BLaER1 treated with 17β-estradiol and CSF1 and Interleukin-3, amounts not matched to agents 10 nM and 100 nM (cell line): ENCODE measurements around the gene PCED1B.
A peak's percentile ranks its signal among the peaks of the same experiment; 100 is the strongest.

ENCODE experiments used
- H3K27ac ChIP-seq, 11 experiments: shearing (Covaris generic); formaldehyde crosslinking; 2 replicates each; pipeline ENCODE4 v1.8.1; 2022
- H3K27me3 ChIP-seq, 11 experiments: shearing (Covaris generic); formaldehyde crosslinking; 2 replicates each; pipeline ENCODE4 v1.8.1; 2022
- H3K36me3 ChIP-seq, 11 experiments: shearing (Covaris generic); formaldehyde crosslinking; 2 replicates each; pipeline ENCODE4 v1.8.1; 2022
- H3K4me1 ChIP-seq, 10 experiments: shearing (Covaris generic); formaldehyde crosslinking; 2 replicates each; pipeline ENCODE4 v1.8.1; 2022
- H3K4me2 ChIP-seq, 11 experiments: shearing (Covaris generic); formaldehyde crosslinking; 2 replicates each; pipeline ENCODE4 v1.8.1; 2022
- H3K4me3 ChIP-seq, 10 experiments: shearing (Covaris generic); formaldehyde crosslinking; 2 replicates each; pipeline ENCODE4 v1.8.1; 2022
- H3K9ac ChIP-seq, 11 experiments: shearing (Covaris generic); formaldehyde crosslinking; 2 replicates each; pipeline ENCODE4 v1.8.1; 2022
- H3K9me3 ChIP-seq, 11 experiments: shearing (Covaris generic); formaldehyde crosslinking; replicated peaks in 1 of 11; 2 replicates each; pipeline ENCODE4 v1.8.1; 2022
- H4K20me1 ChIP-seq, 11 experiments: shearing (Covaris generic); formaldehyde crosslinking; 2 replicates each; pipeline ENCODE4 v1.8.1; 2022
- Cebpa-rat ChIP-seq, 11 experiments: shearing (Covaris generic); IDR thresholded peaks; 2 replicates each; pipeline ENCODE4 v1.8.1; 2022

PCED1B gene

DNA sequence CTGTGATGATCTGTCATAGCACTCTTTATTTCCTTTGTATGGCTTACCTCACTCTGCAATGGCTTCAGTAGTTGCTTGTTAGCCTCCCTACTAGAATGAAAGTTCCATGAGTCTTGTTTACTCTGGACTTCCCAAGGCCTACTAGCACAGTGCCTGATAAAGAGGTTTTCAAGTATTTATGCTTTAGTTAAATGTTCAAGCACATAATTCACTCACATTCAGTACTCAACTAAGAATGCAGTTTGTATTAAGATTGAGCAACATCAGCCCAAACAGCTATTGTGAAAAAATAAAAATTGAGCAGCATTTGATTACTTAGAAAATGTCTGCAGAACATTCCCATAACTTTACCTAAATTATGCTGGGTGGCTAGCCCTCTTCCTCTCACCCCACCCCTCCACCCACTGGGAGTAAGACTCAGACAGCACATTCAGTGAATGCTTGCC lies 159.3 kb downstream of the PCED1B start:
- Histone ChIP-seq H3K9me3 (peaks cover 18 to 31% (median 22%) of the 10 kb centered on the region in 11 experiments), H3K4me2 (peak overlapping the region in 1 of 11 experiments; percentile 32; a peak in 2 of 22 replicates), H3K4me1 (peaks cover 0 to 37% (median 19%) of the 10 kb centered on the region in 10 experiments; a peak in 16 of 20 replicates), H3K4me3 (no peak overlapping the region), H3K9ac (no peak overlapping the region), H3K36me3 (peaks cover 0 to 30% (median 17%) of the 10 kb centered on the region in 11 experiments; a peak in 14 of 22 replicates), H3K27ac (no peak overlapping the region), H3K27me3 (no peaks in the 10 kb centered on the region), H4K20me1 (peaks cover 0 to 4% (median 0%) of the 10 kb centered on the region in 11 experiments; a peak in 1 of 22 replicates)
- no peak for TF ChIP-seq Cebpa-rat (IDR thresholded peaks at IDR 0.05)

DNA sequence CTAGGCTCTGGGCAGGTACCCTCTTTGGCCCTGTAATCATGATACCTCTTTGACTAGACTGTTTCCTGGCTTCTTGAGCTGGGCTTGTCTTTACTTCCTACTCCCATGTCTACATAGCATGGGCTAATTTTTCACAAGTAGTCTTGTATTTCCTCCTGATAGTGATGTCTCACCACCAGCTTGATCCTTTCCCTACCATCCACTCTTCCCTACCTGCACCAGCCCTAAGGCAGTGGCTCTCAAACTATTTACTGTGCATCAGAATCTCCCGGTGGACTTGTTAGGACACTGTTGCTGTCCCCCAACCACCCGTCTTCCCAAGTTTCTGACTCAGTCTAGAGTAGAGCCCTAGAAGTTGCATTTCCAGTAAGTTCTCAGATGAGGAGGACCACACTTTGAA lies 163.0 kb downstream of the PCED1B start:
- peaks cover 0 to 13% (median 10%) of the 10 kb centered on the region in 10 experiments; a peak in 15 of 20 replicates for H3K4me1 ChIP-seq
- no peak overlapping the region for H3K27ac ChIP-seq
- H3K27me3 ChIP-seq = no peaks in the 10 kb centered on the region
- no peak overlapping the region for H3K9ac ChIP-seq
- TF ChIP-seq Cebpa-rat (IDR thresholded peaks at IDR 0.05) = no peak
- H3K9me3 ChIP-seq = 0 out of 22 replicates have a peak, but pooled peaks cover 0 to 3% (median 0%) of the 10 kb centered on the region in 11 experiments
- H3K4me2 ChIP-seq = no peak overlapping the region
- H3K36me3 ChIP-seq = no peaks in the 10 kb centered on the region
- H4K20me1 ChIP-seq = no peaks in the 10 kb centered on the region
- H3K4me3 ChIP-seq = no peak overlapping the region

GRCh38 chr12:47244835-47245234 lies 165.4 kb downstream of the PCED1B start:
- Histone ChIP-seq H3K27ac (no peak overlapping the region), H3K4me2 (no peak overlapping the region), H3K4me1 (no peaks in the 10 kb centered on the region; a peak in 1 of 20 replicates), H3K9ac (no peak overlapping the region), H3K9me3 (peaks cover 0 to 3% (median 0%) of the 10 kb centered on the region in 11 experiments; a peak in 2 of 22 replicates), H4K20me1 (no peaks in the 10 kb centered on the region), H3K4me3 (no peak overlapping the region), H3K27me3 (no peaks in the 10 kb centered on the region), H3K36me3 (peaks cover 0 to 8% (median 0%) of the 10 kb centered on the region in 11 experiments; a peak in 2 of 22 replicates)
- no peak for TF ChIP-seq Cebpa-rat (IDR thresholded peaks at IDR 0.05)

GRCh38 chr12:47245623-47246022 lies 166.2 kb downstream of the PCED1B start:
- peaks cover 0 to 3% (median 0%) of the 10 kb centered on the region in 10 experiments; a peak in 2 of 20 replicates for H3K4me1 ChIP-seq
- no peak overlapping the region for H3K9ac ChIP-seq
- no peak overlapping the region for H3K4me2 ChIP-seq

DNA sequence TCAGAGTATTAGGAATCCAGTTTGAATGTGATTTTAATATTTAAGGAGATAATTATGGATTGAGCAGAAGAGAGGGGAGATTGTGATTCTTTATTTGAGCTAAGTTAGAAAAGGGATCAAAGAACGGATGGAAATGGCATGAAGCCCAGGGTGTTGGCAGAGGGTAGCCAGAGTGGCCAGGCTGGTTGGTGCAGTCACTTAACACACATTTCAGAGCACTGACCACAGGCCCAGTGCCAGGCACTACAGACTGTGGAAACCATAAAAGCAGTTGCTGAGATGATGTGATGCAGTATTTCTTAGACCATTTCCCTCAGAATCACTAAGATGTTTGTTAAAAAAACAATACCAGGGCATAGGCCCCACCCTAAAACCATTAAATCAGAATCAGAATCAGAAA lies 168.0 kb downstream of the PCED1B start:
- Histone ChIP-seq H3K9ac (no peak overlapping the region), H3K9me3 (peaks cover 8 to 27% (median 15%) of the 10 kb centered on the region in 11 experiments; a peak in 19 of 22 replicates), H3K4me2 (no peak overlapping the region), H3K36me3 (peaks cover 0 to 12% (median 0%) of the 10 kb centered on the region in 11 experiments; a peak in 2 of 22 replicates), H3K27ac (no peak overlapping the region), H3K4me3 (no peak overlapping the region), H4K20me1 (no peaks in the 10 kb centered on the region), H3K27me3 (no peaks in the 10 kb centered on the region), H3K4me1 (peaks cover 0 to 3% (median 0%) of the 10 kb centered on the region in 10 experiments; a peak in 2 of 20 replicates)
- TF ChIP-seq Cebpa-rat (IDR thresholded peaks at IDR 0.05) = no peak

More at GRCh38 chr12:47245623-47246022, 166.2 kb downstream of the PCED1B start:
- Histone ChIP-seq H3K4me3 (no peak overlapping the region), H3K9me3 (peaks cover 0 to 11% (median 0%) of the 10 kb centered on the region in 11 experiments; a peak in 3 of 22 replicates), H4K20me1 (no peaks in the 10 kb centered on the region), H3K27ac (no peak overlapping the region), H3K27me3 (no peaks in the 10 kb centered on the region), H3K36me3 (peaks cover 0 to 12% (median 0%) of the 10 kb centered on the region in 11 experiments; a peak in 2 of 22 replicates)
- TF ChIP-seq Cebpa-rat (IDR thresholded peaks at IDR 0.05) = no peak

- Histone ChIP-seq H3K9ac (no peak overlapping the region), H3K27ac (no peak overlapping the region), H3K36me3 (peaks cover 0 to 12% (median 0%) of the 10 kb centered on the region in 11 experiments; a peak in 2 of 22 replicates), H3K4me3 (no peak overlapping the region), H3K4me2 (no peak overlapping the region), H3K27me3 (no peaks in the 10 kb centered on the region), H3K9me3 (peaks cover 10 to 38% (median 20%) of the 10 kb centered on the region in 11 experiments; a peak in 20 of 22 replicates), H3K4me1 (peaks cover 0 to 3% (median 0%) of the 10 kb centered on the region in 10 experiments; a peak in 2 of 20 replicates), H4K20me1 (no peaks in the 10 kb centered on the region)
- TF ChIP-seq Cebpa-rat (IDR thresholded peaks at IDR 0.05) = no peak
Observed at GRCh38 chr12:47249082-47249481, 169.7 kb downstream of the PCED1B start.

DNA sequence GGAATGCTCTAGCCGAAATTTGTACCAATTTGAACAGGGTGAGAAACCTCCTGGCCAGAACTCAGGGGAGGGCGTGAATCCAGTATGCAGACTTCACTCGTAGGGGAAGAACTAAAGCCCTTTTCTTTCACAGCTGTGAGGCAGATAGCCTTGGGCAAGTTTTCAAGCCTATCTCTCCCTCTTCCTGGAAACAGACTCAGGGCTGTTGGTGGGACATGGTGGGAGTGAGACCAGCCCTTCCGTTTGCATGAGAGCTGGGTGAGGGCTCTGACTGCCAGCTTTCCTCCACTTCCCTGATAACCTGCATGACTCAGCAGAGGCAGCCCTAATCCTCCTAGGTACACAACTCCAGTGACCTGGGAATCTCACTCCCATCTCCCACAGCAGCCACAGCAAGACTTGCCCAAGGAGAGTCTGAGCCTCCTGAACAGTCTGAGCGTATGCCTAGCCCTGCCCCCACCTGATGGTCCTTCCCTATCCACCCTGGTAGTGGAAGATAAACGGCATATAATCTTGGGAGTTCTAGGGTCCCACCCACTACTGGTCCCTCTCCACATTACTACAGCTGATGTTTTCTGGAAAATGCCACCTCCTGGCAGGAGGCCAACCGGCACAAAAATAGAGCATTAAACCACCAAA lies 170.4 kb downstream of the PCED1B start:
- Histone ChIP-seq H3K36me3 (peaks cover 0 to 12% (median 0%) of the 10 kb centered on the region in 11 experiments; a peak in 2 of 22 replicates), H3K4me3 (no peak overlapping the region), H3K27me3 (no peaks in the 10 kb centered on the region), H3K9me3 (peaks cover 10 to 38% (median 20%) of the 10 kb centered on the region in 11 experiments; a peak in 20 of 22 replicates), H3K4me1 (peaks cover 0 to 3% (median 0%) of the 10 kb centered on the region in 10 experiments; a peak in 2 of 20 replicates), H3K27ac (no peak overlapping the region), H3K4me2 (0 out of 22 replicates have a peak overlapping the region, but pooled peaks of 1 of the 11 experiments have one; percentile 6), H3K9ac (no peak overlapping the region), H4K20me1 (no peaks in the 10 kb centered on the region)
- no peak for TF ChIP-seq Cebpa-rat (IDR thresholded peaks at IDR 0.05)

GRCh38 chr12:47251919-47252318 lies 172.5 kb downstream of the PCED1B start:
- H3K9me3 ChIP-seq = peaks cover 10 to 38% (median 20%) of the 10 kb centered on the region in 11 experiments; a peak in 20 of 22 replicates
- no peaks in the 10 kb centered on the region for H3K27me3 ChIP-seq
- no peak overlapping the region for H3K4me3 ChIP-seq
- H3K4me1 ChIP-seq = peaks cover 0 to 3% (median 0%) of the 10 kb centered on the region in 10 experiments; a peak in 2 of 20 replicates
- no peak for TF ChIP-seq Cebpa-rat (IDR thresholded peaks at IDR 0.05)
- no peak overlapping the region for H3K4me2 ChIP-seq
- peaks cover 0 to 12% (median 0%) of the 10 kb centered on the region in 11 experiments; a peak in 2 of 22 replicates for H3K36me3 ChIP-seq
- no peak overlapping the region for H3K9ac ChIP-seq
- H4K20me1 ChIP-seq = no peaks in the 10 kb centered on the region
- H3K27ac ChIP-seq = no peak overlapping the region

DNA sequence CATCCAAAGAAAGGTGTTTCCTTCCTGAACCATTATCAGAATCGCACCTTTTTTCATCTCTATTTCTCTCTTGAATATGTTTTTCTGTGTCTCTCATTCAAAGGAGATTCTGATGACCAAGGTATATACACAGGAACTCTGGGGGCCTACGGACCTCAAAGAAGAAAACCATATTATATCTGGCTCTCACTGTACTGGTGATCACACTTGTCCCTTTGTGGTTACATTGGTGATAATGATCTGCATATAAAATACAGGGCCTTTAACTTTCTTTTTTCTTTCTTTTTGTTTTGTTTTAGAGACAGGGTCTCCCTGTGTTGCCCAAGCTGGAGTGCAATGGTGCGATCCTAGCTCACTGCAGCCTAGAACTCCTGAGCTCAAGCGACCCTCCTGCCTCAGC lies 185.5 kb downstream of the PCED1B start:
- no peak for TF ChIP-seq Cebpa-rat (IDR thresholded peaks at IDR 0.05)
- no peaks in the 10 kb centered on the region for H3K36me3 ChIP-seq
- peaks cover 0 to 24% (median 7%) of the 10 kb centered on the region in 10 experiments; a peak in 10 of 20 replicates for H3K4me1 ChIP-seq
- H3K4me3 ChIP-seq = no peak overlapping the region
- H3K9ac ChIP-seq = no peak overlapping the region
- no peaks in the 10 kb centered on the region for H4K20me1 ChIP-seq
- no peak overlapping the region for H3K27ac ChIP-seq
- H3K27me3 ChIP-seq = no peaks in the 10 kb centered on the region
- H3K9me3 ChIP-seq = peaks cover 6 to 21% (median 14%) of the 10 kb centered on the region in 11 experiments; a peak in 16 of 22 replicates
- H3K4me2 ChIP-seq = no peak overlapping the region
